ENCODE results near the gene NFKBIZ.

NFKBIZ gene, protein sequence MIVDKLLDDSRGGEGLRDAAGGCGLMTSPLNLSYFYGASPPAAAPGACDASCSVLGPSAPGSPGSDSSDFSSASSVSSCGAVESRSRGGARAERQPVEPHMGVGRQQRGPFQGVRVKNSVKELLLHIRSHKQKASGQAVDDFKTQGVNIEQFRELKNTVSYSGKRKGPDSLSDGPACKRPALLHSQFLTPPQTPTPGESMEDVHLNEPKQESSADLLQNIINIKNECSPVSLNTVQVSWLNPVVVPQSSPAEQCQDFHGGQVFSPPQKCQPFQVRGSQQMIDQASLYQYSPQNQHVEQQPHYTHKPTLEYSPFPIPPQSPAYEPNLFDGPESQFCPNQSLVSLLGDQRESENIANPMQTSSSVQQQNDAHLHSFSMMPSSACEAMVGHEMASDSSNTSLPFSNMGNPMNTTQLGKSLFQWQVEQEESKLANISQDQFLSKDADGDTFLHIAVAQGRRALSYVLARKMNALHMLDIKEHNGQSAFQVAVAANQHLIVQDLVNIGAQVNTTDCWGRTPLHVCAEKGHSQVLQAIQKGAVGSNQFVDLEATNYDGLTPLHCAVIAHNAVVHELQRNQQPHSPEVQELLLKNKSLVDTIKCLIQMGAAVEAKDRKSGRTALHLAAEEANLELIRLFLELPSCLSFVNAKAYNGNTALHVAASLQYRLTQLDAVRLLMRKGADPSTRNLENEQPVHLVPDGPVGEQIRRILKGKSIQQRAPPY

DNA sequence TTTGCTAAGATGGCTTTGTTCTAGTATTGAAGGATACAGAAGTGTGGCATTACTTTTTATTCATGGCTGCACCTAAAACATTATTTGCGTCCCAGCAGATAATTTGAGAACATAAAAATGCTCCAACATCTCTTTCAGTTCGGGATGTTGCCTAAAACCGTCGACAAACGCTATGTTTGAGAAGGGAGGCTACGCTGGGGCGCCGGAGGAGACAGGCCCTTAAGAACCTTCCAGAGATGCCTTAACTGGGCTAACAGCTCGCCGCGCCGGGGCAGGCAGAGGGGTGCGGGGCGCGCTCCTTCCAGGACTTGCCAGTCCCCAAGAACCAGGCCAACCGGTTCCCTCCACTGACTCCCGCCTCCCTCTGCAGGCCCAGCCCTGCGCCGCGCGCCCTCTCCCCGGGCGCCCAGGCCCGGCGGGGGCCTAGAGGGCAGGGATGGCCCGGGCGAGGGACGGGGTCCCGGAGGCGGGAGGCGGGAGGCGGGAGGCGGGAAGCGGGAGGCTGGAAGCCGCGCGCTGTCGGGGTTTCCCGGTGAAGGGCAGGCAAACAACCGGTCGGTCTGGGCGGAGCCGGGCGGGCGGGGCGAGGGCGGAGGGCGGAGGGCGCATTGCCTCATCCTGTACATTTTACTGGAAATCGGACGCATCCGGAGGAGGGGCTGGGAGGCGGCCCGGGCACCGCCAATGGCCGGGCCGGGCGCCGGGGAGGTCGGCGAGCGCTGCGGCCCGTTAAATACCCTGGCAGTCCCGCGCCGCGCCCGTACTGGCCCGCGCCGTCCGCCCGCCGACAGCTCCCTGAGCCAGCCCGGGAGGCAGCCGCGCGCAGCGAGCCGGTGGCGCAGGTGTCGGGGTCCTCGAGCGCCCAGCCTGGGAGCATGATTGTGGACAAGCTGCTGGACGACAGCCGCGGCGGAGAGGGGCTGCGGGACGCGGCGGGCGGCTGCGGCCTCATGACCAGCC is at the start of gene NFKBIZ:
Gene NFKBIZ (plus strand): TSS at position 761 of the 960 bp plus-strand sequence. CDS start 115 bp downstream, at position 876.
- Histone ChIP-seq H3K4me1 (ENCODE audit: control insufficient read depth, insufficient read depth, low read length, unreplicated experiment) (peaks cover 26% of the 10 kb centered on the region), H2AFZ (ENCODE audit: low read length, unreplicated experiment) (peak within 1 kb of the TSS; percentile 51), H3K79me2 (ENCODE audit: control insufficient read depth, insufficient read depth, low read length, unreplicated experiment) (peaks cover 49% of the 10 kb centered on the region)

DNA sequence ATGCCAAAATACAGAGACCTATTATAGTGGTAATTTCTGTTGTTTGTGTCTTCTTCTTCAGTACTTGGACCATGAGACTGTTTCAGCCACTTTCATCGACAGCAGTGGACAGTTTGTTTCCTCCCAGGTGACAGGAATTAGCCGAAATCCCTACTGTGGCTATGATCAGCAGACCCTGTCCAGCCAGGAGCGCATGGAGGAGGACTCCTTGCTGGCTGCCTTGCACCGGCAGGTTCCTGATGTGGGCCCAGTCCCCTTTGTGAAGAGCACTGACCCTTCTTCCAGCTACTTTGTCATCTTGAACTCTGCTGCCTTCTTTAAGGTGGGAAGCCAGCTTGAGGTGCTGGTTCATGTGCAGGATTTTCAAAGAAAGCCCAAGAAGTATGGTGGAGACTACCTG is 48.1 kb upstream of the NFKBIZ start:
- Histone ChIP-seq H3K36me3 (ENCODE audit: insufficient read depth, low read length) (peaks cover 26% of the 10 kb centered on the region), H3K79me2 (ENCODE audit: control insufficient read depth, insufficient read depth, low read length, unreplicated experiment) (peaks cover 7% of the 10 kb centered on the region), H3K27me3 (ENCODE audit: insufficient read depth, low read length) (no peaks in the 10 kb centered on the region), H3K4me1 (ENCODE audit: control insufficient read depth, insufficient read depth, low read length, unreplicated experiment) (peaks cover 14% of the 10 kb centered on the region), H3K27ac (ENCODE audit: low read depth, low read length) (no peak overlapping the region), H3K4me3 (ENCODE audit: low read depth, low read length) (no peak overlapping the region), H2AFZ (ENCODE audit: low read length, unreplicated experiment) (no peak overlapping the region)

More for the DNA sequence above, at the start of gene NFKBIZ:
- H3K27me3 ChIP-seq (ENCODE audit: insufficient read depth, low read length) = no peaks in the 10 kb centered on the region
- peaks cover 35% of the 10 kb centered on the region for H3K36me3 ChIP-seq (ENCODE audit: insufficient read depth, low read length)
- peak within 1 kb of the TSS; percentile 89 for H3K27ac ChIP-seq (ENCODE audit: low read depth, low read length)
- H3K4me3 ChIP-seq (ENCODE audit: low read depth, low read length) = peak within 1 kb of the TSS; percentile 92

DNA sequence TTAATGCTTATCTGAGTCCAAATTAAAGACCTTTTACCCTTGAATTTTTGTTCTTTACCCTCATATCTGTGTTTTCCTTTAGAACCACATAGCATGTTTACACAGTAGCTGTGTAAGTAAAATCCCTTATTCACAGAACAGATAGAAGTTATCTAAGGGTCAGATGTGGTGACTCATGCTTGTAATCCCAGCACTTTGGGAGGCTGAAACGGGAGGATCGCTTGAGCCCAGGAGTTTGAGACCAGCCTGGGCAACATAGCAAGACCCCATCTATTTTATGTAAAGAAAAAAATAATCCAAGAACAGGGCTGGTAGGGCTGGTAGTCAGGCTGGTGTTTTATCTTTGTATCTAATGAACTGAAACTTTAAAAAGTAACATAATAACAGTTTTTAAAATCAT is 47.1 kb upstream of the NFKBIZ start:
- peaks cover 19% of the 10 kb centered on the region for H3K36me3 ChIP-seq (ENCODE audit: insufficient read depth, low read length)
- H2AFZ ChIP-seq (ENCODE audit: low read length, unreplicated experiment) = no peak overlapping the region
- no peak overlapping the region for H3K4me3 ChIP-seq (ENCODE audit: low read depth, low read length)
- H3K27me3 ChIP-seq (ENCODE audit: insufficient read depth, low read length) = no peaks in the 10 kb centered on the region
- no peak overlapping the region for H3K27ac ChIP-seq (ENCODE audit: low read depth, low read length)
- peaks cover 9% of the 10 kb centered on the region for H3K4me1 ChIP-seq (ENCODE audit: control insufficient read depth, insufficient read depth, low read length, unreplicated experiment)
- peaks cover 7% of the 10 kb centered on the region for H3K79me2 ChIP-seq (ENCODE audit: control insufficient read depth, insufficient read depth, low read length, unreplicated experiment)

DNA sequence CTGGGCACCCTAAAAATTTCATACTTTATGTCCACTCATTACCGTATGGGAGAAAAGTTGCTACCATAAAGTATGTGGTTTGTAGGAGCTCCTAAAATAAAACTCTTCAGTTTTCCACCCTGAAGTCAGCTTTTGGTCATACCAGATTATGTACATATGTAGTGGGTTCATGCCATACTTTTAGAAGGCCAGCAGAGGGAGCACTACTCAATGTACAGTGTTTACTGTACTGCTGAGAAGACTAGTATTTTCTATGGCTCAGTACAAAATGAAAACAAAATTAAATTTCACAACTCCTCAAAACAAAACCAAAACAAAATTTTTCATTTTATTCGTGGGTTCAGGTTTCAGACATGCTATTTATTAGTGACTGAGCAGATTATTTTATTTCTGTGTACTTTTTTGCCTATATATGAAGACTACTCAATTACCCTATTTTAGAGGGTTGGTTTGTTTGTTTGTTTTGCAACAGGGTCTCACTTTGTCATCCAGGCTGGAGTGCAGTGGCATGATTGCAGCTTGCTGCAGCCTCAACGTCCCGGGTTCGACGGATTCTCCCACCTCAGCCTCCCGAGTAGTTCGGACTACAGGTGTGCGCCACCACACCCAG is 46.0 kb upstream of the NFKBIZ start:
- Histone ChIP-seq H3K4me3 (ENCODE audit: low read depth, low read length) (no peak overlapping the region), H3K4me1 (ENCODE audit: control insufficient read depth, insufficient read depth, low read length, unreplicated experiment) (peaks cover 9% of the 10 kb centered on the region), H3K27me3 (ENCODE audit: insufficient read depth, low read length) (no peaks in the 10 kb centered on the region), H2AFZ (ENCODE audit: low read length, unreplicated experiment) (no peak overlapping the region), H3K27ac (ENCODE audit: low read depth, low read length) (no peak overlapping the region), H3K79me2 (ENCODE audit: control insufficient read depth, insufficient read depth, low read length, unreplicated experiment) (peaks cover 7% of the 10 kb centered on the region), H3K36me3 (ENCODE audit: insufficient read depth, low read length) (peaks cover 19% of the 10 kb centered on the region; the same call in 1 of the 2 replicates)

DNA sequence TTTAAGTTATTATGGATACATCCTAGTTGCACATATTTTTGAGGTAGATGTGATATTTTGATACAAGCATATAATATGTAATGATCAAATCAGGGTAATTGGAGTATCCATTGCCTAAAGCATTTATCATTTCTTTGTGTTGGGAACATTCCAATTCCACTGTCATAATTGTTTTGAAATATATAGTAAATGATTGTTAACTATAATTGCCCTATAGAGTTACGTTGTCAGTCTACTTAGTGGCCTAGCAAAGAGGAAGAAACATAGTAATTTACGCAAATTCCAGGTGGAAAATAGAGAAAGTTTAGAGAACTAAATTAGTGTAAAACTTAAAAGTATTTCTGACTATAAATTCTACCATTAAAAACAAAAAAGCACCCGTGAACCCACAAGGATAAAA is 45.4 kb upstream of the NFKBIZ start:
- H3K36me3 ChIP-seq (ENCODE audit: insufficient read depth, low read length) = peaks cover 19% of the 10 kb centered on the region; the same call in 1 of the 2 replicates
- no peaks in the 10 kb centered on the region for H3K27me3 ChIP-seq (ENCODE audit: insufficient read depth, low read length)
- no peak overlapping the region for H2AFZ ChIP-seq (ENCODE audit: low read length, unreplicated experiment)
- H3K27ac ChIP-seq (ENCODE audit: low read depth, low read length) = no peak overlapping the region
- H3K79me2 ChIP-seq (ENCODE audit: control insufficient read depth, insufficient read depth, low read length, unreplicated experiment) = peaks cover 7% of the 10 kb centered on the region
- H3K4me3 ChIP-seq (ENCODE audit: low read depth, low read length) = no peak overlapping the region
- peaks cover 10% of the 10 kb centered on the region for H3K4me1 ChIP-seq (ENCODE audit: control insufficient read depth, insufficient read depth, low read length, unreplicated experiment)

DNA sequence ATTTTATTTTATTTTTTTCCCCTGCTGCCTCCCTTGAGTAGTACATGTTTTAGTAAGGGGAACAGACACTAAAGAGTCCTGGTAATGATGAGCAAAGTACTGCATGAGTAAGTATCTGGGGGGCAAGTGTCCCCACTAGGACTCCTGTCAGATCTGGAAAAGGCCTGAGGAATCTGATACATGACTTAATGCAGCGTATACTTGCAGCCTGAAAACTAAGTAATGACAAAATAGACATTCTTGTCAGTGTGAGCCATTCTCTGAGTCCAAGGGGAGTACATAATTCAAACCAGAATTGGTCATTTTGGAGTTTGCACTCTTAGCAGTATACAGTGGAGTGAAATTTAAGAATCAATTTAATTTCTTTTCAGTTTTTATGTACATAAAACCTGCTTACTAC is 42.8 kb upstream of the NFKBIZ start:
- H3K27ac ChIP-seq (ENCODE audit: low read depth, low read length) = no peak overlapping the region
- peaks cover 25% of the 10 kb centered on the region for H3K4me1 ChIP-seq (ENCODE audit: control insufficient read depth, insufficient read depth, low read length, unreplicated experiment)
- H2AFZ ChIP-seq (ENCODE audit: low read length, unreplicated experiment) = no peak overlapping the region
- peaks cover 7% of the 10 kb centered on the region for H3K79me2 ChIP-seq (ENCODE audit: control insufficient read depth, insufficient read depth, low read length, unreplicated experiment)
- no peaks in the 10 kb centered on the region for H3K27me3 ChIP-seq (ENCODE audit: insufficient read depth, low read length)
- peaks cover 19% of the 10 kb centered on the region; the same call in 1 of the 2 replicates for H3K36me3 ChIP-seq (ENCODE audit: insufficient read depth, low read length)
- H3K4me3 ChIP-seq (ENCODE audit: low read depth, low read length) = no peak overlapping the region

DNA sequence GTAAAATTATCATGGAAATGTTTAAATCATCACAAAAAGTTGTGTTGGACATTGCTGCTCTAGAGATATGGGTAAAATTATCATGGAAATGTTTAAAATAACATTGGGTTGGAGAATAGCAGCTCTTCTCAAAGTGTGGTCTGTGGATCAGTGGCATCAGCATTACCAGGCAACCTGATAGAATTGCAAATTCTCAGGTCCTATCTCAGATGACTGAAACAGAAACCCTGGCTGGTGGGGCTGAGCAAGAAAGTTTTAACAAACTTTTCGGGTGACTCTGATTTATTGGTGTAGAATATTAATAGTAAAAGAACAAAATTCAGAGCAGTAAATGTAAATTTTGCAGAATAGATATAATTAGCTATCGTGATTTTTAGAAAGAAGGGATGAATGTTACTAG is 41.4 kb upstream of the NFKBIZ start:
- H2AFZ ChIP-seq (ENCODE audit: low read length, unreplicated experiment) = no peak overlapping the region
- H3K79me2 ChIP-seq (ENCODE audit: control insufficient read depth, insufficient read depth, low read length, unreplicated experiment) = peaks cover 7% of the 10 kb centered on the region
- no peaks in the 10 kb centered on the region for H3K27me3 ChIP-seq (ENCODE audit: insufficient read depth, low read length)
- peaks cover 25% of the 10 kb centered on the region for H3K4me1 ChIP-seq (ENCODE audit: control insufficient read depth, insufficient read depth, low read length, unreplicated experiment)
- H3K27ac ChIP-seq (ENCODE audit: low read depth, low read length) = no peak overlapping the region
- H3K4me3 ChIP-seq (ENCODE audit: low read depth, low read length) = no peak overlapping the region
- H3K36me3 ChIP-seq (ENCODE audit: insufficient read depth, low read length) = peaks cover 11% of the 10 kb centered on the region; the same call in 1 of the 2 replicates

DNA sequence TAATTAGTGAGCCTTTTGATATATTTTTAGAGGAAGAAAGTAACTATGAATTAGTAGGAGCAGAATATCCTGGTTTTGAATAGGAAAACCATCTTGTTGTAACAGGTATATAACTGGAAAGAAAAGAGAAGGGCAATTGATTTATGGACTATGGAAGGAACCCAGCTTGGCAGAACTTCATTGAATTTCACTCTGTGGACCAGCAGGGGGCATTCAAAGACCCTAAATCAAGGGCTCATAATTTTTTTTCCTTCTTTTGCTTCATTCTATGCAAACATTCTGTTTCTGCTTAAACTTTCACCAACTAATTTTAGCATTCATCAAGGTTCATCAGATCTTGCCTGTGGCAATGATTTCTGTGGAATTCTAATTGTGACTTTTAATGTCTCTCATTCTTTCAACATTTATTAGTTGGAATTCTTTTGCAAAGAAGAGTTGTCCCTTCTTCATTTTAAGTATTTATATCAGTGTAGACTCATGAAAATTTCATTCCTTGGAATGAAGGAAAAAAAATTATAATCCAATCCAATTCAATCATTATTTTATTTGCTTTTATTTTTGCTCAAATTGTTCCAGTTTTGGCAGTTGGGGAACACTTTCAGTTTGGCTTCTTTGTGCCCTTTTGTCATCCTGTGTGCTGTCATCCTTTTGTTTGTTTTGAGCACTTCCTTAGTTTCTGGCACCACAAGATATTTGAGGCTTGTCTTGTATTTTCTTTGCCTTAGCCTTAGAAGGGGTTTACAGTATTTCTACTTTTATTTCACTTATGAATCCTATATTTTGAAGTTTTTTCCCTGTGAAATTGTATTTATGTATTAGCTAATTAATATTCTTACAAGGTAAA is 39.9 kb upstream of the NFKBIZ start:
- peak overlapping the region; percentile 67 for H3K27ac ChIP-seq (ENCODE audit: low read depth, low read length)

DNA sequence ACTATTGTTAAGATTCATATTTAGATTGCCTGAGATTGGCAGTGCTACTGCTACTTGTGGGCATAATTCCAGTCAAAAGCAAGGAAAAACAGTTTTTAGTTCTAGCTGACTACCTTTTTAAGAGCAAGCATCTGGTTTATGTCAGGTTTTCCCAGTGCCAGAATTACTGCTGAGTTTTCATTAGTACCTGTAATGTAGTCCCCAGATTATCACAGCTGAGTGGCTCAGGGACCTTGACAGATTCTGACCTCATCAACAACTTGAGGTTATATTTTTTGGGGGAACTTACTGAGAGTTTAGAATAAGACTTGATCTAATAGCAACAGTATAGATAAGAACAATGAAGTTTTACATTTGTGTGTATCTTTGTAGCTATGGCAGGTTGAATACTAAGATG is 39.3 kb upstream of the NFKBIZ start:
- Histone ChIP-seq H3K79me2 (ENCODE audit: control insufficient read depth, insufficient read depth, low read length, unreplicated experiment) (peaks cover 3% of the 10 kb centered on the region), H3K4me3 (ENCODE audit: low read depth, low read length) (0 out of 2 replicates have a peak overlapping the region, but pooled peaks have one; percentile 14), H3K36me3 (ENCODE audit: insufficient read depth, low read length) (no peaks in the 10 kb centered on the region), H3K4me1 (ENCODE audit: control insufficient read depth, insufficient read depth, low read length, unreplicated experiment) (peaks cover 21% of the 10 kb centered on the region), H3K27ac (ENCODE audit: low read depth, low read length) (peak overlapping the region; percentile 67), H2AFZ (ENCODE audit: low read length, unreplicated experiment) (no peak overlapping the region), H3K27me3 (ENCODE audit: insufficient read depth, low read length) (no peaks in the 10 kb centered on the region)

More for the DNA sequence above, 39.9 kb upstream of the NFKBIZ start:
- no peak overlapping the region for H2AFZ ChIP-seq (ENCODE audit: low read length, unreplicated experiment)
- H3K36me3 ChIP-seq (ENCODE audit: insufficient read depth, low read length) = no peaks in the 10 kb centered on the region
- peaks cover 25% of the 10 kb centered on the region for H3K4me1 ChIP-seq (ENCODE audit: control insufficient read depth, insufficient read depth, low read length, unreplicated experiment)
- H3K79me2 ChIP-seq (ENCODE audit: control insufficient read depth, insufficient read depth, low read length, unreplicated experiment) = peaks cover 5% of the 10 kb centered on the region
- peak overlapping the region; percentile 14; the same call in 1 of the 2 replicates for H3K4me3 ChIP-seq (ENCODE audit: low read depth, low read length)
- H3K27me3 ChIP-seq (ENCODE audit: insufficient read depth, low read length) = no peaks in the 10 kb centered on the region

Measured in ACC112 (cell line).